ENCODE results near the gene CCNYL1. TPM values are rescaled to one million over a fixed set of nuclear protein-coding genes. Genes with fewer than 3 reads are reported as not detected.

CCNYL1 gene
- total RNA-seq, 1 donor from 2014 or later, result 7.6 TPM

GRCh38 chr2:207784898-207785297, 73.5 kb downstream of the CCNYL1 start:
- intact Hi-C loops (cut with micrococcal nuclease), result no loop called here
- no peak overlapping the region for H3K4me3 ChIP-seq
- TF ChIP-seq, protein P1, sequence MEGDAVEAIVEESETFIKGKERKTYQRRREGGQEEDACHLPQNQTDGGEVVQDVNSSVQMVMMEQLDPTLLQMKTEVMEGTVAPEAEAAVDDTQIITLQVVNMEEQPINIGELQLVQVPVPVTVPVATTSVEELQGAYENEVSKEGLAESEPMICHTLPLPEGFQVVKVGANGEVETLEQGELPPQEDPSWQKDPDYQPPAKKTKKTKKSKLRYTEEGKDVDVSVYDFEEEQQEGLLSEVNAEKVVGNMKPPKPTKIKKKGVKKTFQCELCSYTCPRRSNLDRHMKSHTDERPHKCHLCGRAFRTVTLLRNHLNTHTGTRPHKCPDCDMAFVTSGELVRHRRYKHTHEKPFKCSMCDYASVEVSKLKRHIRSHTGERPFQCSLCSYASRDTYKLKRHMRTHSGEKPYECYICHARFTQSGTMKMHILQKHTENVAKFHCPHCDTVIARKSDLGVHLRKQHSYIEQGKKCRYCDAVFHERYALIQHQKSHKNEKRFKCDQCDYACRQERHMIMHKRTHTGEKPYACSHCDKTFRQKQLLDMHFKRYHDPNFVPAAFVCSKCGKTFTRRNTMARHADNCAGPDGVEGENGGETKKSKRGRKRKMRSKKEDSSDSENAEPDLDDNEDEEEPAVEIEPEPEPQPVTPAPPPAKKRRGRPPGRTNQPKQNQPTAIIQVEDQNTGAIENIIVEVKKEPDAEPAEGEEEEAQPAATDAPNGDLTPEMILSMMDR (IDR thresholded peaks at IDR 0.05; ENCODE audit: borderline replicate concordance), result no peak
- no peaks in the 10 kb centered on the region for H3K36me3 ChIP-seq
- no peaks in the 10 kb centered on the region for H3K4me1 ChIP-seq
- no peaks in the 10 kb centered on the region for H3K9me3 ChIP-seq (replicated peaks)
- no peak overlapping the region for H3K27ac ChIP-seq (replicated peaks)
- no peaks in the 10 kb centered on the region for H3K27me3 ChIP-seq (ENCODE audit: low read depth)
- DNase-seq, result no peak

GRCh38 chr2:207787017-207787416, 75.6 kb downstream of the CCNYL1 start:
- Histone ChIP-seq H3K36me3 (no peaks in the 10 kb centered on the region), H3K4me1 (no peaks in the 10 kb centered on the region), H3K9me3 (replicated peaks) (no peaks in the 10 kb centered on the region), H3K4me3 (no peak overlapping the region), H3K27ac (replicated peaks) (no peak overlapping the region), H3K27me3 (ENCODE audit: low read depth) (no peaks in the 10 kb centered on the region)
- no peak for DNase-seq
- intact Hi-C loops (cut with micrococcal nuclease), result no loop called here
- TF ChIP-seq, protein P1 (IDR thresholded peaks at IDR 0.05; ENCODE audit: borderline replicate concordance), result no peak

DNA sequence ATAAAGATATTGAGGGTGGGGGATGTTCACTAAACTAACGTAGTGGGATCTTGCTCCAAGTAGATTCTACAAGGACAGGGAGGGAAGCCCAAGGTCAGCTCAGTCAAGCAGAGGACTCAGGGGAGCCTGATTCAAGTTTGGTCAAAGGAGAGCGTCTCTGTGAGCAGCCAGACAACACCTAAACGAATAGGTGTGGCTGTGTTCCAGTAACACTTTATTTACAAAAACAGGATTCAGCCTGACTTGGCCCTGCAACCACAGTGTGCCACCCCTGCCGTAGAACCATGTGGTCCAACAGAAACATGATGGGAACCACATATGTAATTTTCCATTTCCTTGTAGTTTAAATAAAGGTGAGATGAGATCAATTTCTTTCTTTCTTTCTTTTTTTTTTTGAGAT, 76.4 kb downstream of the CCNYL1 start:
- Histone ChIP-seq H3K27me3 (ENCODE audit: low read depth) (no peaks in the 10 kb centered on the region), H3K9me3 (replicated peaks) (no peaks in the 10 kb centered on the region), H3K4me1 (peaks cover 4% of the 10 kb centered on the region), H3K4me3 (no peak overlapping the region), H3K36me3 (no peaks in the 10 kb centered on the region), H3K27ac (replicated peaks) (no peak overlapping the region)
- intact Hi-C loops (cut with micrococcal nuclease), result no loop called here
- no peak for DNase-seq
- TF ChIP-seq, protein P1 (IDR thresholded peaks at IDR 0.05; ENCODE audit: borderline replicate concordance), result no peak

- intact Hi-C loops (cut with micrococcal nuclease), result no loop called here
- Histone ChIP-seq H3K36me3 (no peaks in the 10 kb centered on the region), H3K9me3 (replicated peaks) (no peaks in the 10 kb centered on the region), H3K27me3 (ENCODE audit: low read depth) (no peaks in the 10 kb centered on the region), H3K4me1 (peaks cover 4% of the 10 kb centered on the region), H3K4me3 (no peak overlapping the region), H3K27ac (replicated peaks) (no peak overlapping the region)
- peak; percentile 19 for DNase-seq
- TF ChIP-seq, protein P1 (IDR thresholded peaks at IDR 0.05; ENCODE audit: borderline replicate concordance), result no peak
Measured at GRCh38 chr2:207790898-207791297, 79.5 kb downstream of the CCNYL1 start.

DNA sequence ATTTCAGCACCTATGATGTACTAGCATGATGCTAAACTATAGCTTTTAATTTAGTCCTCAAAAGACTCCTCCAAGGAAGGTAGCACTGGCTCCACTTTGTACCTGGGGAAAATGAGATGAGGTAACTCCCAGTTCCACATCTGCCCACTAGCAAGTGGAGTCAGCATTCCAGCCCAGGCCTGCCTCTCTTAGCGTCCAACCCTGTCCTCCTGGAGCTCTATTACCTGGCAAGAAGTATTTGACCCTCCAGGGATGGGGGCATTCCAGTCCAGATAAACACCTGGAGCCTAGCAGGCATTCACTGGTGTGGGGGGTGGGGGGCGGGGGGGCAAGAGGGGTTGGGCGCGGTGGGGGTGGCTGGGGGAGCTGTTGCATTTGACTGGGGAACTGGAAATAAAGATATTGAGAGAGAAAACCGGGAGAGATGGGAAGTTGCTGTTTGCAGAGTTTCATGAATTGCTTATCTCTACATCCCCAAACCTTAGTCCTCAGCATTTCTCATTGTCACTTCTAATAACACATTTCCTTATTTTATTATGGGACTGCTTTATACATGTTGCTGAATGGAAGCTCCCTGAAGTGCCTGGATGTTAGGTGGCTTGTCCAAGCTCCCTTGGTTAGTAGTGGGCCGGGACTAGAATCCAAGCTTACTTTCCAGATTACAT, 80.3 kb downstream of the CCNYL1 start:
- DNase-seq, result no peak
- intact Hi-C loops (cut with micrococcal nuclease), result no loop called here
- H3K27ac ChIP-seq (replicated peaks), result no peak overlapping the region

More for the DNA sequence above, 80.3 kb downstream of the CCNYL1 start:
- H3K36me3 ChIP-seq, result no peaks in the 10 kb centered on the region
- H3K4me1 ChIP-seq, result peaks cover 11% of the 10 kb centered on the region
- H3K27me3 ChIP-seq (ENCODE audit: low read depth), result no peaks in the 10 kb centered on the region
- no peak overlapping the region for H3K4me3 ChIP-seq
- no peaks in the 10 kb centered on the region for H3K9me3 ChIP-seq (replicated peaks)
- TF ChIP-seq, protein P1 (IDR thresholded peaks at IDR 0.05; ENCODE audit: borderline replicate concordance), result no peak
